GM23338 (cell line): ENCODE results near the gene CPLANE1. TPM values are rescaled to one million over a fixed set of nuclear protein-coding genes. Genes with fewer than 3 reads are reported as not detected.

ENCODE experiments used
- ATAC-seq: fragments of 200-7000 bp; cut with Tn5 transposase; 3 replicates; pipeline ENCODE4 v1.9.1; 2020
- DNase-seq: peaks from one replicate; pipeline ENCODE4 v3.0.0-alpha.2; 2015; ENCODE audit warnings: low spot score
- H2AFZ ChIP-seq: fragments of 200-600 bp; sonication (generic); 2 replicates; pipeline ENCODE4 v1.8.0; 2016; ENCODE audit warnings: antibody characterized with exemption, mild to moderate bottlenecking, moderate library complexity
- H3F3A ChIP-seq: fragments of 200-600 bp; sonication (generic); replicated peaks from 2 replicates; pipeline ENCODE4 v1.8.0; 2017; ENCODE audit warnings: antibody characterized with exemption, mixed run types, low read depth
- H3K27ac ChIP-seq: fragments of 200-600 bp; sonication (generic); 2 replicates; pipeline ENCODE4 v1.6.1; 2016; ENCODE audit warnings: low read depth
- H3K27me3 ChIP-seq: fragments of 200-600 bp; sonication (generic); 2 replicates; pipeline ENCODE4 v1.8.0; 2016; ENCODE audit warnings: mild to moderate bottlenecking, mixed run types, moderate library complexity; ENCODE audit not compliant: insufficient read depth
- H3K36me3 ChIP-seq: fragments of 200-600 bp; sonication (generic); 2 replicates; pipeline ENCODE4 v1.8.0; 2016; ENCODE audit warnings: mild to moderate bottlenecking; ENCODE audit not compliant: insufficient read depth
- H3K4me1 ChIP-seq: fragments of 200-600 bp; sonication (generic); 2 replicates; pipeline ENCODE4 v1.8.0; 2016; ENCODE audit warnings: mild to moderate bottlenecking, moderate library complexity; ENCODE audit not compliant: insufficient read depth
- H3K4me2 ChIP-seq: fragments of 200-600 bp; sonication (generic); 2 replicates; pipeline ENCODE4 v1.7.1; 2017; ENCODE audit warnings: mixed run types
- H3K4me3 ChIP-seq: fragments of 200-600 bp; sonication (generic); 2 replicates; pipeline ENCODE4 v1.6.1; 2016; ENCODE audit warnings: mixed run types
- H3K79me2 ChIP-seq: fragments of 200-600 bp; sonication (generic); replicated peaks from 2 replicates; pipeline ENCODE4 v1.8.0; 2017; ENCODE audit warnings: mild to moderate bottlenecking; ENCODE audit not compliant: insufficient read depth
- H3K9me2 ChIP-seq: fragments of 200-600 bp; sonication (generic); 2 replicates; pipeline ENCODE4 v1.8.0; 2017; ENCODE audit not compliant: insufficient read depth
- H4K20me1 ChIP-seq: fragments of 200-600 bp; sonication (generic); replicated peaks from 2 replicates; pipeline ENCODE4 v1.8.0; 2017; ENCODE audit warnings: mild to moderate bottlenecking; ENCODE audit not compliant: insufficient read depth
- H3K27ac Mint-ChIP-seq: 2 replicates; pipeline ENCODE4 v1.8.0; 2020; ENCODE audit warnings: inconsistent platforms, mild to moderate bottlenecking, moderate library complexity, mixed read lengths
- H3K27me3 Mint-ChIP-seq: 3 replicates; pipeline ENCODE4 v1.8.0; 2022; ENCODE audit warnings: low read depth, mild to moderate bottlenecking, moderate library complexity, mixed read lengths, inconsistent platforms; ENCODE audit not compliant: insufficient read depth, poor library complexity
- H3K36me3 Mint-ChIP-seq: 3 replicates; pipeline ENCODE4 v1.8.0; 2021; ENCODE audit warnings: low read depth, mild to moderate bottlenecking, inconsistent platforms, moderate library complexity, mixed read lengths
- H3K4me1 Mint-ChIP-seq: 3 replicates; pipeline ENCODE4 v1.8.0; 2020; ENCODE audit warnings: mild to moderate bottlenecking, inconsistent platforms, mixed read lengths
- H3K4me3 Mint-ChIP-seq: 3 replicates; pipeline ENCODE4 v1.8.0; 2021; ENCODE audit warnings: moderate library complexity, mild to moderate bottlenecking, inconsistent platforms, mixed read lengths
- H3K9me3 Mint-ChIP-seq: 3 replicates; pipeline ENCODE4 v1.8.0; 2020; ENCODE audit warnings: moderate library complexity, mild to moderate bottlenecking, inconsistent platforms, mixed read lengths
- ETS1 ChIP-seq: IDR thresholded peaks from 2 replicates; pipeline ENCODE4 v1.6.1; 2016; ENCODE audit warnings: antibody characterized with exemption
- EZH2 ChIP-seq: fragments of 200-600 bp; sonication (generic); IDR thresholded peaks from one replicate; pipeline ENCODE4 v1.8.0; 2017; ENCODE audit warnings: antibody characterized with exemption, mild to moderate bottlenecking, low read depth; ENCODE audit not compliant: unreplicated experiment
- EZH2phosphoT487 ChIP-seq: fragments of 200-600 bp; sonication (generic); IDR thresholded peaks from one replicate; pipeline ENCODE4 v1.8.1; 2018; ENCODE audit warnings: antibody characterized with exemption; ENCODE audit not compliant: unreplicated experiment
- JUNB ChIP-seq: IDR thresholded peaks from one replicate; pipeline ENCODE4 v1.6.1; 2016; ENCODE audit warnings: antibody characterized with exemption; ENCODE audit not compliant: unreplicated experiment
- NANOG ChIP-seq: IDR thresholded peaks from 2 replicates; pipeline ENCODE4 v1.6.1; 2016; ENCODE audit warnings: antibody characterized with exemption, borderline replicate concordance
- REST ChIP-seq: IDR thresholded peaks from one replicate; pipeline ENCODE4 v1.6.1; 2018; ENCODE audit warnings: antibody characterized with exemption; ENCODE audit not compliant: unreplicated experiment
- ZNF114 ChIP-seq: fragments of 250-450 bp; sonication (Bioruptor Pico); IDR thresholded peaks from 2 replicates; pipeline ENCODE4 v1.5.0; 2020; ENCODE audit warnings: mild to moderate bottlenecking, moderate library complexity
- ZNF331 ChIP-seq: fragments of 250-450 bp; sonication (Bioruptor Pico); IDR thresholded peaks from 2 replicates; pipeline ENCODE4 v1.5.0; 2020; ENCODE audit warnings: low read depth, mild to moderate bottlenecking, moderate library complexity
- ZNF462 ChIP-seq: fragments of 250-450 bp; sonication (Bioruptor Pico); IDR thresholded peaks from 2 replicates; pipeline ENCODE4 v1.5.0; 2020; ENCODE audit warnings: mild to moderate bottlenecking, moderate library complexity
- polyA plus RNA-seq: library from polyadenylated mRNA; unstranded; fragments of >200 nt; fragmentation: Nextera tagmentation; extraction: Ambion mirVana; gene quantifications from 2 replicates; pipeline ENCODE4 v1.2.1, GENCODE V29; 2016
- total RNA-seq: library from RNA; depleted of rRNA; stranded (reverse); fragments of >200 nt; shearing (Covaris generic); gene quantifications from 2 replicates; pipeline ENCODE4 v1.2.3, GENCODE V29; 2014

Gene CPLANE1
- total and polyA plus RNA-seq, 2 experiments from 2014 or later, result 5.1 to 8.3 TPM

- no peak for DNase-seq
- H3K36me3 Mint-ChIP-seq, result peaks cover 35% of the 10 kb centered on the region
Observed at GRCh38 chr5:37132646-37133045, 116.5 kb downstream of the CPLANE1 start.

More at GRCh38 chr5:37132646-37133045, 116.5 kb downstream of the CPLANE1 start:
- H3K4me1 ChIP-seq, result no peaks in the 10 kb centered on the region
- Mint-ChIP-seq H3K4me1 (no peaks in the 10 kb centered on the region), H3K4me3 (no peak overlapping the region), H3K9me3 (peaks cover 25% of the 10 kb centered on the region), H3K27ac (no peak overlapping the region), H3K27me3 (no peaks in the 10 kb centered on the region)
- no peak overlapping the region for H3K4me3 ChIP-seq
- no peaks in the 10 kb centered on the region for H3K79me2 ChIP-seq
- no peaks in the 10 kb centered on the region for H4K20me1 ChIP-seq
- H3F3A ChIP-seq, result no peaks in the 10 kb centered on the region
- H3K36me3 ChIP-seq, result no peaks in the 10 kb centered on the region
- no peaks in the 10 kb centered on the region for H3K9me2 ChIP-seq
- H3K4me2 ChIP-seq, result no peak overlapping the region
- TF ChIP-seq JUNB (no peak), NANOG (no peak), ZNF114 (CRISPR knock-in tag) (no peak), EZH2phosphoT487 (no peak), ZNF462 (CRISPR knock-in tag) (no peak), ZNF331 (CRISPR knock-in tag) (no peak), REST (no peak), EZH2 (no peak), ETS1 (no peak)
- no peaks in the 10 kb centered on the region for H3K27me3 ChIP-seq
- no peak overlapping the region for H3K27ac ChIP-seq
- ATAC-seq, result no peak
- H2AFZ ChIP-seq, result no peak overlapping the region
